Measurements from ENCODE around the gene PAH.
"Not testable (repeated sequence)": the region's sequence is repeated elsewhere in the genome, so short reads cannot be mapped to it uniquely, and the experiment has no call there.

The PAH gene

DNA sequence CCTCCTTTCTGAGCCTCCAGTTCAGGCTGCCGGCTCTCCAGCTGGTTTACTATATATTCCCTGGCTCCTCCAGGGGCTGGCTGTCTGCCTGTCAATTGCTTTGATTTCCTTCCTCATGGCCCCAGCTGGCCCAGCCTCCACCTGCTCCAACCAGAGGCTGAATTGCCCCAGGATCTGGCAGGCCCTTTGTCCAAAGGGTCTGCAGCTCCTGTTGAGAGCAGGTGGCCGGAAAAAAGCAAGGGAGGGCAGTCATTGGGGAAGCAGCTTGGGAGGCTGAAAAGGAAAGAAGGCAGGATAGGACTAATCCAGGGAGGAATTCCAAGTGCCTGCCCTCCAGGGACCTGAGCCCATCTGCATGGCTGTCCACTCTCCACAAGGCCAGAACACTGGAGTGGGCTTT is 25.3 kb downstream of the PAH start:
- DNase-seq (ENCODE audit: low spot score) = no peak

DNA sequence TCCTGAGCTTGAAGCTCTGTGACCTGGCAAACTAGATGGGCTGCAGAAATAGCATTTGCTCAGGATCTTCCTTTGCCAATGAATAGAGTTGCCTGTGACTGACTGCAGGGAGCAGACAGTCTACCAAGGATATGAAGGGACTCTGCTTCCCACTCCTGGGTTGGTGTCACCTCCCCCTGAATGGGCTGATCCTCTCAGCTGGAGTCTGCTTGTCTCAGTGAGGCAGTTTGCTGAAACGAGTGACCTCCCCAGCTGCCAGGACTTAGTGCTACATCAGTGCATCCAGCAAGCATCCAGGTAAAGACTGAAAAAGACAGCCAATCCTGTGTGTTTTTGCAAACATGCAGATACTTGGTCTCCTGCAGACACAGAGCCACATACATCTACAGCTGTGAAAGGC is 28.5 kb downstream of the PAH start:
- no peak for DNase-seq (ENCODE audit: low spot score)

- DNase-seq (ENCODE audit: low spot score) = no peak
Measured at GRCh38 chr12:102885043-102885932, 31.8 kb downstream of the PAH start.

GRCh38 chr12:102883204-102883799 is 33.7 kb downstream of the PAH start:
- DNase-seq (ENCODE audit: low spot score) = peak; percentile 53

DNA sequence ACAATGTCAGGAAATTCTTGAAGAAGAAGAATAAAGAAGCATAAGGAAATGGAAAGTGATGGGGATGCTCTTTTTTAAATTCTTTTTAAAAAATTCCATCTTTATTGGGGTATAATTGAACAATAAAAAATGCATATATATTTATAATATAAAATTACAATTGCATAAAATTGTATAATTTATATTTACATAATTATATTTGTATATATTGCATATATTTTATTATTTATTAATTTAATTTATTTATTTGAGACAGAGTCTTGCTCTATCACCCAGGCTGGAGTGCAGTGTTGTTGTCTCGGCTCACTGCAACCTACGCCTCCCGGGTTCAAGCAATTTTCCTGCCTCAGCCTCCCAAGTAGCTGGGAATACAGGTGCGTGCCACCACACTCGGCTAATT is 36.3 kb downstream of the PAH start:
- no peak for DNase-seq (ENCODE audit: low spot score)

DNA sequence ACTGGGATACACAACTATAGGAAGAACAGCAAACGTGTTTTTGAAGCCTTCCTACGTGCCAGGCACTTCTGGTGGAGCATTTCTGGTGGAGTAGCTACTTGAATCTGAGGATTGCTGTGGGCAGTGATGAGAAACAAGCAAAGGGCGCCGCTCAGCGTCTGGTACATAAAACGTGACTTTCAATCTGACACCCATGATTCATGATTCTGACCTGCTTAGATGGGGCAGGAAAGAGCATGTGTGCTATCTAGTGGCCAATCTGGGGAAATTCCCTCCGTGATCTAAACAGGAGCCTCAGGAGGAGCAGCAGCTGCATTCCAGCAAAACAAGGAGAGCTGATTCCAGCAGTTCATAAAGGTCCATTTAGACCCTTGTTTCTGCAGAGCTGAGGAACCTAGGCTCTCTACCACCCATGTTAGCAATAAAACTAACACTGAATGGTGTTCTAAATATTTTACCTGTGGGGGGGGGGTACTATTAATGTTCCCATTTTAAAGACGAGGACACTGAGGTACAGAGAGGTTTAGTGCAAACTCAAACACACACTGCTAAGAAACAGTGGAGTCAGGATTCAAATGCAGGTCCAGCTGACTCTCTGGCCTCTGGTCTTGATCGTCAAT is 37.8 kb downstream of the PAH start:
- peak; percentile 80 for DNase-seq (ENCODE audit: low spot score)

DNA sequence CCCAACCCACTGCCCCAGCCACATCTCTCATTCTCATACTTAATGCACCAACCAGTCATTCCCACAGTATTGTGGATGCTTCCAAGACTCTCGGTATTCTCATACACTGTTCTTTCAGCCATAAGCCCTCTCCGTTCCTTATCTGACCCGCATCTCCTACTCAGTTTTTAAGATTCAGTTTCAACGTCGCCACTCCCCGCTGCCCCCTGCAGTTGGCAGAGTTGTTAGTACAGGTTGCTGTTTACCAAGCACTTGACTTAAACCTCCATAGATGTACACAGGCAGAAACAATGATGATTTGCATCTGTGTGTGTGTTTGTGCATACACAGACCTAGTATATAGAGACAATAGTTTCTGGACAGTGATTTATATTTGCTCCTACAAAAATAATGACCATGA is 40.2 kb downstream of the PAH start:
- peak; percentile 15 for DNase-seq (ENCODE audit: low spot score)

DNA sequence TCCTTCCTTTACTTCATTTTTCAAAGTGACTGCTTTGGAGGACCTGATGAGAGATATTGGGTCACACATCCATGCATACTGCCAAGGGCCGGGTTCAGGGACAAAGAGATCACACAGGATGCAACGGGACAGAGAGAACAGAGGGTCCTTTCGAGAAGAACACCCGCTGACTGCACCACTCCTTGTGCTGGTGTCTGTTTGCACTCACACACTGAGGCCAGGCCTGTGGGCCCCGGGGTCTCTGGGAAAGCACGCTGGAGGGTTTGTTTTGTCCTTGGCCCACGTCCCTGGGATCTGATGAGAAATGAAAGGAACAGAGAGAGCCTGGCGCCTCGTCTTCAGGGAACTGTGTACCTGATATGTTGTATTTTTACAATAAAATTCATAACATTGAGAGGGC is 42.2 kb downstream of the PAH start:
- no peak for DNase-seq (ENCODE audit: low spot score)

GRCh38 chr12:102873077-102873476 is 44.0 kb downstream of the PAH start:
- no peak for DNase-seq (ENCODE audit: low spot score)

GRCh38 chr12:102871014-102871413 is 46.0 kb downstream of the PAH start:
- no peak for DNase-seq (ENCODE audit: low spot score)

- no peak for DNase-seq (ENCODE audit: low spot score)
Measured at GRCh38 chr12:102869571-102869970, 47.5 kb downstream of the PAH start.

DNA sequence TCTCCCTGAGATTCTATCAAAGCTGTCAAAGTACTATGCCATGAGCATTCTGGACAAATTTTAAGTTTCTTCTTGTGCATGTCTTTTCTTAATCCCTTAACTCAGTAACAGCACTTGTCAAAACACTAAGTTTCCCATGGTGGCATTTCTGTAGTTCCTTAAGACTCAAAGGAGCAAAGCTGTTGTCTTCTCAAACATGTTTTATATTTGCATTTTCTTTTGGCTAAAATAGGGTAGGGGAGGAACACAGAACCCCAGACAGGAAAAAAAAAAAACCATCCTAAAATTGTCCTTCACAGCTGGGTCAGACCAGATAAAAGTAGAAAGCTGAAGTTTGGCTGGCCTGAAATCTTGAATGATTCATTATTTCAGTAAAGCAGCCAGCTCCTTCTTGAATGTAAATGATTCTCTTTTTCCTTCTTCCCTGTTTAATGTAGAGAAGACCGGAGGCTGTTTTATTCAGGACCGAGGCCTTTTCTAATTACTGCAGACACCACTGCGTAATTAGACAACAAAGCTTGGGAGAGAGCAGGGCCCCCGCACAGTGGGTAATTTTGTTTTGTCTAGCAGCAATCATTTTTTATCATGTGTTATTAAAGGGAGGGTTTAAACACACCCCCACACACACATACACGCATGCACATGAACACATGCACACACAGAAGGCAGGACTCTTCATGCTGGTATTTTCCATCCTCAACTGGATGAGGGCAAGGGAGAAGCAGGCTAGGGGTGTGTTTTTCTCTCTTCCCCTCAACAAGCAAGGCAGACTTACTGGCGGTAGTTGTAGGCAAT is 51.0 kb downstream of the PAH start:
- no peak for DNase-seq (ENCODE audit: low spot score)

GRCh38 chr12:102862486-102862885 is 54.6 kb downstream of the PAH start:
- DNase-seq (ENCODE audit: low spot score) = no peak

GRCh38 chr12:102851246-102851645 is 65.8 kb downstream of the PAH start:
- no peak for DNase-seq (ENCODE audit: low spot score)

GRCh38 chr12:102849722-102850447 is 67.2 kb downstream of the PAH start:
- no peak for DNase-seq (ENCODE audit: low spot score)

GRCh38 chr12:102848832-102849231 is 68.2 kb downstream of the PAH start:
- DNase-seq (ENCODE audit: low spot score) = no peak

DNA sequence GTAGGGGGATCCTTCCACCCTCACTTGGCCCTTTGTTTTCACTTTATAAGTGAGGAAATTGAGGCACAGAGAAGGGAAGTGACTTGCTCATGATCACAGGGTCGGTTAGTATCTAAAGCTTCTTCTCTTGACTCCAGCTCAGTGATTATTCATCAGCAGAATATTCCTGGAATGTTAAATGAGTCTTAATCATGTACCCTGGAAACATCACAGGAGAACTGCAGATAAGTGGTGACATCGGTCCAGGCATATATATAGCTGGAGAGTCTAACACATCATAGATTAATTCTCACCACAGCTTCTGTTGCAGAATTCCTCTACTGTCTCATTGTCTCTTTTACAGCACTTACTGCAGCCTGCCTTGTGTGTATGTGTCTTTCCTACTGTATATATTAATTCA is 69.9 kb downstream of the PAH start:
- DNase-seq (ENCODE audit: low spot score) = no peak

DNA sequence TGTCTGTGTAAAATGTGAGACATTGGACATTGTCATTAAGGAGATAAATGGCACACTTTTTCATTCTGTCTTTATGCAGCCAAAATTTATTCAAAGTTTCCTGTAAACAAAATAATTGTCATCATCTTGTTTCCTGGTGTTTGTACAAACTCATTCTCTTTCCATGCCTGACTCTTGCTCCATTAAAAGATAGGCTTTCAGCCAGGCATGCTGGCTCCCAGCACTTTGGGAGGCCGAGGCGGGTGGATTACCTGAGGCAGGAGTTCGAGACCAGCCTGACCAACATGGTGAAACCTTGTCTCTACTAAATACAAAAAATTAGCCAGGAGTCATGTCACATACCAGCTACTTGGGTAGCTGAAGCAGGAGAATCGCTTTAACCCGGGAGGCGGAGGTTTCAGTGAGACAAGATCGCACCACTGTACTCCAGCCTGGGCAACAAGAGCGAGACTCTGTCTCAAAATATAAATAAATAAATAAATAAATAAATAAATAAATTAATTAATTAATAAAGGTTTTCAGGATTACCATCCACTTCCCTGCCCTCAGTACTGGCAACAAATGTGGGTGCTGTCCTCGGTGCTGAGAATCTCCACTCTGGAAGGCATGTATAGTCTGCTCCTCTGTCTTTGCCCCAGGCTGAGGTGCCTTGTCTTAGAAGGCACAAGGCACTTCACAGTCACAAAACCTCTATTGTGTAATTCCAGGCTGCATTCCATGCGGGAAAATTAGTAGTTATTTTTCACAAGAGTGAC is 83.2 kb downstream of the PAH start:
- no peak for DNase-seq (ENCODE audit: low spot score)

DNA sequence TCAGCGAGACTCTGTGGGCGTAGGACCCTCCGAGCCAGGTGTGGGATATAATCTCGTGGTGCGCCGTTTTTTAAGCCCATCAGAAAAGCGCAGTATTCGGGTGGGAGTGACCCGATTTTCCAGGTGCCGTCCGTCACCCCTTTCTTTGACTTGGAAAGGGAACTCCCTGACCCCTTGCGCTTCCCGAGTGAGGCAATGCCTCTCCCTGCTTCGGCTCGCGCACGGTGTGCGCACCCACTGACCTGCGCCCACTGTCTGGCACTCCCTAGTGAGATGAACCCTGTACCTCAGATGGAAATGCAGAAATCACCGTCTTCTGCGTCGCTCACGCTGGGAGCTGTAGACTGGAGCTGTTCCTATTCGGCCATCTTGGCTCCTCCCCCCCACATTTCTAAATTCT is 84.2 kb downstream of the PAH start:
- DNase-seq (ENCODE audit: low spot score) = not testable (repeated sequence)

DNA sequence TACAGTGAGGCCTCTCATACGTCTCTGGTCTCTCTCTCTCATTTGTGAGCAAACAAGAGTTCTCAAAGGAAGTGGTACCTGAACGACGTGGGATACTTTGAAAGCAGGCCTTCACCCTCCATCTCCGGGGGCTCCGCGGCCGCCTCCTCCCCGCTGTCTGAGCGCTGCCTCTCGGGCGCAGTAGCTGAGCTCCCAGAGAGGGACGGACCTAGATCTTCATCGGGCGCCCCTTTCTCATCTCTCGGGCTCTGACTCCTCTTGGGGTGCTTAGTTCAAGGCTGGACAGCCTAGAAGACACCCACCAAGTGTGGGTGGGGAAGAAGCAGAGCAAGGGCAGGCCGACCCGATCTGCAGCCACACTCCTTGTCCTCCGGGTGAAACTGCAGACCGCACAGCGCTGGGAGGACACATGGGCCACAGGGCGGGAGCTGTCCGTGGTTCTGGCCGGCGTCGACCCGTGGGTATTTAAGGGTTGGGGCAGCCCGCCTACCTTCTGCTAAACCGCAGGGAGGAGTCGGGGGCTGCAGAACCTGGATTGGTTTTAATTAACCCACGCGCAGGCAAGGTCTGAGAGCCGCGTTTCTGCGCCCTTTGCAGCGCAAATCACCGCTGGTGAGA is 92.7 kb downstream of the PAH start:
- DNase-seq (ENCODE audit: low spot score) = no peak

GRCh38 chr12:102821149-102821548 is 95.9 kb downstream of the PAH start:
- DNase-seq (ENCODE audit: low spot score) = no peak
